Glutamatergic neuron (in vitro differentiated cells): ENCODE results near the gene ZNF76. TPM values are rescaled to one million over a fixed set of nuclear protein-coding genes. Genes with fewer than 3 reads are reported as not detected.

Experiments used
- DNase-seq: peaks from one replicate; pipeline ENCODE4 v3.0.0; 2022
- H3K27ac Mint-ChIP-seq: one replicate; pipeline ENCODE4 v1.8.0; 2020; ENCODE audit warnings: mild to moderate bottlenecking, mixed read lengths, inconsistent platforms; ENCODE audit not compliant: unreplicated experiment
- H3K27me3 Mint-ChIP-seq: one replicate; pipeline ENCODE4 v1.8.0; 2020; ENCODE audit warnings: mild to moderate bottlenecking, moderate library complexity, mixed read lengths, inconsistent platforms; ENCODE audit not compliant: unreplicated experiment
- H3K36me3 Mint-ChIP-seq: one replicate; pipeline ENCODE4 v1.8.0; 2020; ENCODE audit warnings: mild to moderate bottlenecking, mixed read lengths, inconsistent platforms; ENCODE audit not compliant: unreplicated experiment
- H3K4me1 Mint-ChIP-seq: one replicate; pipeline ENCODE4 v1.8.0; 2020; ENCODE audit warnings: mild to moderate bottlenecking, low read depth, mixed read lengths, inconsistent platforms; ENCODE audit not compliant: unreplicated experiment
- H3K4me3 Mint-ChIP-seq: one replicate; pipeline ENCODE4 v1.8.0; 2020; ENCODE audit warnings: mild to moderate bottlenecking, mixed read lengths, inconsistent platforms; ENCODE audit not compliant: unreplicated experiment
- H3K9me3 Mint-ChIP-seq: one replicate; pipeline ENCODE4 v1.8.0; 2020; ENCODE audit warnings: mild to moderate bottlenecking, moderate library complexity, mixed read lengths, inconsistent platforms; ENCODE audit not compliant: unreplicated experiment
- CTCF ChIP-seq: fragments of 200-600 bp; sonication (generic); IDR thresholded peaks from one replicate; pipeline ENCODE4 v1.5.0; 2021; ENCODE audit not compliant: partially characterized antibody, unreplicated experiment
- total RNA-seq: library from RNA; stranded (reverse); fragmentation: NEBNext Ultra II Directional; extraction: Animal tissue kit (Norgen Biotek cat#: 25700); gene quantifications from one replicate; pipeline ENCODE4 v1.2.1, GENCODE V29; 2021; ENCODE audit not compliant: unreplicated experiment

Gene ZNF76
- total RNA-seq, 1 donor from 2014 or later = 38.3 TPM

GRCh38 chr6:35234901-35235300 lies 24.6 kb upstream of the ZNF76 start:
- Mint-ChIP-seq H3K9me3 (peaks cover 10% of the 10 kb centered on the region), H3K4me1 (peaks cover 11% of the 10 kb centered on the region), H3K36me3 (peaks cover 21% of the 10 kb centered on the region), H3K4me3 (no peak overlapping the region), H3K27me3 (peaks cover 6% of the 10 kb centered on the region), H3K27ac (no peak overlapping the region)
- TF ChIP-seq CTCF = no peak
- no peak for DNase-seq

- Mint-ChIP-seq H3K27me3 (peaks cover 8% of the 10 kb centered on the region), H3K4me1 (peaks cover 11% of the 10 kb centered on the region), H3K9me3 (peaks cover 10% of the 10 kb centered on the region), H3K4me3 (no peak overlapping the region), H3K36me3 (peaks cover 21% of the 10 kb centered on the region), H3K27ac (no peak overlapping the region)
- TF ChIP-seq CTCF = no peak
- DNase-seq = no peak
Observed at GRCh38 chr6:35236223-35236622, 23.3 kb upstream of the ZNF76 start.

GRCh38 chr6:35237476-35237875 lies 22.1 kb upstream of the ZNF76 start:
- no peak for DNase-seq
- Mint-ChIP-seq H3K4me1 (peaks cover 17% of the 10 kb centered on the region), H3K4me3 (no peak overlapping the region), H3K9me3 (peaks cover 6% of the 10 kb centered on the region), H3K36me3 (peaks cover 14% of the 10 kb centered on the region), H3K27me3 (peaks cover 10% of the 10 kb centered on the region), H3K27ac (no peak overlapping the region)
- TF ChIP-seq CTCF = no peak

- no peak for TF ChIP-seq CTCF
- Mint-ChIP-seq H3K36me3 (peaks cover 12% of the 10 kb centered on the region), H3K27me3 (peaks cover 9% of the 10 kb centered on the region), H3K27ac (no peak overlapping the region), H3K9me3 (peaks cover 4% of the 10 kb centered on the region), H3K4me1 (peaks cover 17% of the 10 kb centered on the region), H3K4me3 (no peak overlapping the region)
- DNase-seq = no peak
Observed at GRCh38 chr6:35238843-35239289, 20.7 kb upstream of the ZNF76 start.

- H3K27me3 Mint-ChIP-seq = peaks cover 5% of the 10 kb centered on the region
- no peak for DNase-seq
- H3K36me3 Mint-ChIP-seq = peaks cover 10% of the 10 kb centered on the region
- no peak for TF ChIP-seq CTCF
- peaks cover 7% of the 10 kb centered on the region for H3K9me3 Mint-ChIP-seq
- no peak overlapping the region for H3K27ac Mint-ChIP-seq
- H3K4me1 Mint-ChIP-seq = peaks cover 17% of the 10 kb centered on the region
- no peak overlapping the region for H3K4me3 Mint-ChIP-seq
Observed at GRCh38 chr6:35239581-35239980, 20.0 kb upstream of the ZNF76 start.
